Muscle of arm (tissue), 12 donors: ENCODE results near the gene NLRP12. TPM values are rescaled to one million over a fixed set of nuclear protein-coding genes. Genes with fewer than 3 reads are reported as not detected.
"Not testable (repeated sequence)": the region's sequence is repeated elsewhere in the genome, so short reads cannot be mapped to it uniquely, and the experiment has no call there.

Source experiments
- DNase-seq: peaks from one replicate; pipeline ENCODE4 v3.0.0-alpha.2; 2013
- polyA plus RNA-seq, 12 donors: library from polyadenylated mRNA; unstranded; fragments of 120-200 nt; gene quantifications; one replicate each; pipeline ENCODE4 v1.2.1, GENCODE V29; 2013; ENCODE audit not compliant: insufficient read length in 12 of 12

The NLRP12 gene
- polyA plus RNA-seq, 12 donors = 0.20 to 0.62 (median 0.32) TPM; not detected in 2

DNA sequence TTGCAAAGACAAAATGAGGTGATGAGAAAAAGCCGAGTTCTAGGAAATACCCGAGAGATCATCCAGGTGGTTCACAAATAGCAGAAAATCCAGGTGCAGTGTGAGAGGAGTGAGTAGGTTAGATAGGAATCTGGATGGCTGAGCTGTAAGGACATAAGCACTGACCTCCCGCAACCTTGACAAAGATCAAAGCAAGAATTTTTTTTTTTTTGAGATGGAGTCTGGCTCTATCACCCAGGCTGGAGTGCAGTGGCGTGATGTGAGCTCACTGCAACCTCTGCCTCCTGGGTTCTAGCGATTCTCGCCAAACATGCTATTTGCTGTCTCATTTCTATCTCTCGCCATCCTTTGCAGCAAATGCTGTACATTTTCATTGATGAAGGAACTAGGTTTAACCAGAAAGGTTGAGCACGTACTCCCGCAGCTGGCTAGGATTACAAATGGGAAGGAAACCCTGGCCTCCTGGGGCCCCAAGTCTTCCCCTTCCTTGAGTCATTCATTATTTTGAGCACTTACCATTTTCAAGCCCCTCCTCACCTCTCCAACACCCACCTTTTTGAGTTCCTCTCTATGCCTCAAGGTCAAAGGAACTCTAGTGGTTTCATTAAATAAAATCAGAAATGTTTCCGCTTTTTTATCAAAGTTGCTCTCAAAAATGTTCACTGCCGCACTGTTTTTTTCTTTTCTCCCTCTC, 38.8 kb downstream of the NLRP12 start:
- DNase-seq = no peak

DNA sequence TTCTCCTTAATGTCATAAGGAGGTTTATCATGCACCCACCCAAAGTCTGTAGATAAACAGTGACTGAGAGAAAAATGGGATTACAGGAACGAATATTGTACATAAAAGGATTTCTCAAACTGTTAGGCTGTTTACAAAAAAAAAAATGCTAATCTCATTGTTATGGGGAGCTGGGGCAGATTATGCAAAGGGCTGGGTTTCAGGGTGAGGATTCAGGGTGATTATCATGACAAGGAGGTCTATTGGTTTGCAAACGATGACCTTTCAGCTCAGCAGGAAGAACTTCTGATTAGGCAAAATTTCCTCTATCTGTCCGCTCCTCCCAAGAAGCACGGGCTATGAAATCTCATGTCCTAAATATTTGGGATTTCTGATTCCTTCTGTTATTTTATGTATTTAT, 41.4 kb downstream of the NLRP12 start:
- no peak for DNase-seq

DNA sequence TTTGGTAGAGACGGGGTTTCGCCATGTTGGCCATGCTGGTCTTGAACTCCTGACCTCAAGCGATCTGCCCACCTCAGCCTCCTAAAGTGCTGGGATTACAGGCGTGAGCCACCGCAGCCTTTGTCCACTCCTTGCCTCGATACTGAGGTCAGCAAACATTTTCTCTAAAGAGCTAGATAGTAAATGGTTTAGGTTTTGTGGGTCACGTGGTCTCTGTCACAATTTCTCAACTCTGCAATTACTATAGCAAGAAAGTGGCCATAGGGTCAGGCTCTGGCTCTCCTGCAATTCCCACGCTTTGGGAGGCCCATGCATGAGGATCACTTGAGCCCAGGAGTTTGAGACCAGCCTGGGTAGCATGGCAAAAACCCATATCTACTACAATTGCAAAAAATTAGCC, 42.8 kb downstream of the NLRP12 start:
- DNase-seq = not testable (repeated sequence)

DNA sequence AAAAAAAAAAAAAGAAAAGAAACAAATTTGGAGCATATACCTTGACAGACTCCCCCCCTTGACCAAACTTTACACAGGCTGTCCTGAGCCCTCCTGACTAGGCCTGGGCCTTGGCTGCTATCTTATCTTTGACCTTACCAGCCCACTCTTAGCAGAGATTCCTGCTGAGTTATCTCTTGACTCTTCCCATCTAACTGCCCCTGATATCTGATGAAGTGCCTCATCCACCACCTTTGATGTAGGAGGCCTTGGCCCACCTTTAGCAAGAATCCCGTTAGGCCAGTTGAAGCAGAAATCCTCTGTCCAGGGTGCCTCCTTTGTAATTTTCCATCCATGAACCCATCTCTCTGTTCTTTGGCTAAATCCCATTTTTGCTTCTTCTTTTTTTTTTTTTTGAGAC, 43.6 kb downstream of the NLRP12 start:
- DNase-seq = no peak

DNA sequence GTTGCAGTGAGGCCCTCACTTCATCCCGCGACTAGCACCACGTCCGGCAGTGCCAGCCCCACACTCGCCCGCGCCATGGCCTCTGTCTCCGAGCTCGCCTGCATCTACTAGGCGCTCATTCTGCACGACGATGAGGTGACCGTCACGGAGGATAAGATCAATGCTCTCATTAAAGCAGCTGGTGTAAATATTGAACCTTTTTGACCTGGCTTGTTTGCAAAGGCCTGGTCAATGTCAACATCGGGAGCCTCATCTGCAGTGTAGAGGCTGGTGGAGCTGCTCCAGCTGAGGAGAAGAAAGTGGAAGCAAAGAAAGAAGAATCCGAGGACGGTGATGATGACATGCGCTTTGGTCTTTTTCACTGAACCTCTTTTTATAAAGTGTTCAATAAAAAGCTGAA, 48.6 kb downstream of the NLRP12 start:
- no peak for DNase-seq

DNA sequence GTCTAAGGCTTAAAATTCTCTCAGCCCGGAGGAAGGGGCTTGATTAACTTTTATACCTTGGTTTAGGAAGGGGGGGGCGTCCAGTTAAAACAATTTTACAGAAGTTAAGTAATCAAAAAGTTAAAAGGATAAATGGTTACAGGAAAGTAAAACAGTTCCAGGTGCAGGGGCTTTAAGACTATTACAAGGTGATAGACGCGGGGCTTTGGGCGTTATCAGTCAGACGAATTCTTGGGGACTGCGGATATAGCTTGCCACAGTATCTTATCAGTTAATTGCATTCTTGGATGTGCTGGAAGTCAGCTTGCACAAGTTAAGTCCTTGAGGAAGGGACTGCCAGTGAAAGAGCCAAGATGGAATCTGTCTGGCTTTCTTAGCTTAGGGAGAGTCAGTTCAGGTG, 49.6 kb downstream of the NLRP12 start:
- not testable (repeated sequence) for DNase-seq

DNA sequence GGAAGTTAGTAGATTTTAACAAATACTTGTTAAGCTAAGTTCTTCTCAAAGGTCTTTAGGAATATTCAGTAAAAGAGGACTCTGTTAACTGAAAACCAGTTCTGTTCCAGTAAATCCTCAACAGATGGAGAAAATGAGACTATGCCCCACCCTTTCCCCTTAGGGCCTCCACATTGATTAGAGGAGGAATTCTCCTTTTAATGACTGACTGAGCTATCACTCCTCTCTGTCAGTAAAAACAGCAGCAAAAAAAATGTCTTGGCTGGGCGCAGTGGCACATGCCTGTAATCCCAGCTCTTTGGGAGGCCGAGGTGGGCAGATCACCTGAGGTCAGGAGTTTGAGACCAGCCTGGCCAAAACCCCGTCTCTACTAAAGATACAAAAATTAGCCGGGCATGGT, 50.1 kb downstream of the NLRP12 start:
- DNase-seq = no peak

DNA sequence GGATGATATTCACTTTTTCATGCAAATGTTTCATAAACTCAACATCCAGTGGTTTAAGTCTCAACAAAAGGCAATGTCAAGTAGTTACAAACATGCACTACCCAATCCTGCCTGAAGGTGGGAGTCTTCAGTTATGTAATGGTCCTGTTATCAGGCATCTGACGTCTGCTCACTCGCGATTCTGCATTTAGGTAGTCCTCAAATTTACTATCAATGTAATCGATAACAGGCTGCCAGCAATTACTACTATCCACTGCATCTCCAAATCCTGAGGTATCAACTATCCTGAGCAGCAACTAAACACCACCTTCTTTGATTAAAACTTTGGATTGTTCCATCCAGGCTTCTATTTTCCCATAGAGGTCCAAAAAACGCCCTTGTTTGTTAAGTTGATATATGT, 51.2 kb downstream of the NLRP12 start:
- peak; percentile 23 for DNase-seq

DNA sequence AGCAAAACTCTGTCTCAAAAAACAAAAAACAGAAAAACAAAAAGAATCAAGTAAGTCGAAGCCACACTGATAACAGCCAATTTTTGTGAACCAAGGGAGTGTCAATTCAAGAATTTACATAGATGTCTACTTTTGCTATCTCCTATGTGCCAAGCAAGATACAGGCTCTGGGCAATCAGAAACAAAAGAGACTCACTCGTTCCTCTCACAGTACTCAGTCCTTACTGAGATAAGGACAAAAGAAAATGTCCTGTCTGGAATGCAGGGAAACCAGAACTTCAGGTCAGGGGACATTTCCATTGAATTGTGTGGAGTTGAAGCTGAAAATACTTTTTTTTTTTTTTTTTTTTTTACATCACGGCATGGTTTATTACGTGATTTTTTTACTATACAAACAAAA, 53.0 kb downstream of the NLRP12 start:
- no peak for DNase-seq

DNA sequence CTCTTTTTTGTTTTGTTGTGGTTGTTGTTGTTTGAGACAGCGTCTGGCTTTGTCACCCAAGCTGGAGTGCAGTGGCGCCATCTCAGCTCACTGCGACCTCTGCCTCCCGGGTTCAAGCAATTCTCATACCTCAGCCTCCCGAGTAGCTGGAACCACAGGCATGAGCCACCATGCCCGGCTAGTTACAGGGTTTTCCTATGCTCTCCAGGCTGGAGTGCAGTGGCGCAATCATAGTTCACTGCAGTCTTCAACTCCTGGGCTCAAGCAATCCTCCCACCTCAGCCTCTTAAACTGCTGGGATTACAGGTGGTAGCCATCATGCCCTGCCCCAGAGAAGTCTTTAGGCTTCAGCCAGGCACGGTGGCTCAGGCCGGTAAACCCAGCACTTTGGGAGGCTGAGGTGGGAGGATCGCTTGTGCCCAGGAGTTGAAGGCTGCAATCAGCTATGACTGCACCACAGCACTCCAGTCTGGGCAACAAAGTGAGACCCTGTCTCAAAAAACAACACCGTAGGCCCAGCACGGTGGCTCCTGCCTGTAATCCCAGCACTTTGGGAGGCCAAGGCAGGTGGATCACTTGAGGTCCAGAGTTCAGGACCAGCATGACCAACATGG, 54.3 kb downstream of the NLRP12 start:
- not testable (repeated sequence) for DNase-seq

DNA sequence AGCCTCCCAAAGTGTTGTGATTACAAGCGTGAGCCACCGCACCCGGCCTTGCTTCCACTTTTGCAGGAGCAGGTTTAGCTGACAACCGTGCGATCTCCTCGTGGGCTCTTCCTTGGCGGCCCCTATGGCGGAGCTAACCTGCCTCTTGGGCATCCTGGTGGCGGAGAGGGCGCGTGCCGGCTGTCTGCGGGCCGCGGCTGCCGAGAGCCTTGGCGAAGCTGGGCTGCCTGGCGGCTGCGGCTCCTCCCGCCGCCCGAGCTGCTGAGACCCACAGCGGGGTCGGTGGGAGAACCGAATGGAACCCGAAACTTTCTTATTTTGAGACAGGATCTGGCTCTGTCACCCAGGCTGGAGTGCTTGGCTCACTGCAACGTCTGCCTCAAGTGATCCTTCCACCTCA, 55.7 kb downstream of the NLRP12 start:
- no peak for DNase-seq

DNA sequence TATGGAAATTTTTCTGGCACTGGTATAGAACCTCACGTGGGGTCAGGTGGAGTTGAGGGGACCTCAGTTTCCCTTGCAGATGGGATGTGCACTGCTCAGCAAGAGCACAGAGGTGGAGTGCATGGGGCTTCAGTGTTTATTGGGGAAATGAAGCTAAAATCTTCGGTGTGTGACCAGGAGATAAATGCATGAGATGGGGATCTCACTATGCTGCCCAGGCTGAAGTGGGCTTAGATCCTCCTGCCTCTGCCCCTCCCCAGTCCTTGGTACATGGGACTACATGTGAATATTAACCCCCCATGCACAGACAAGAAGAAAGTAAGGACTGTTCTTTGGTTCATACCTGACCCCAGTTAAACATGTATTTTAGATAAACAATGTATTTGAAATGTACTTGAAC, 65.1 kb downstream of the NLRP12 start:
- DNase-seq = not testable (repeated sequence)

Other genes with a start within 250 kb of the NLRP12 start
- gene DPRX, start 192.3 kb downstream of the NLRP12 start, polyA plus RNA-seq = under 1 TPM in 2 of 12 donors, not detected in 10; 0.32 to 0.37 TPM
- gene MYADM, start 43.6 kb upstream of the NLRP12 start, polyA plus RNA-seq = 1,000 to 10,000 TPM in 1 of 12 donors, 100 to 1,000 TPM in 11; 129 to 1,426 (median 184) TPM
- 1 to 10 TPM in 2 of 12 donors, under 1 TPM in 6, not detected in 4; 0.09 to 4.5 (median 0.21) TPM for gene PRKCG, start 57.9 kb upstream of the NLRP12 start, polyA plus RNA-seq
- under 1 TPM in 10 of 12 donors, not detected in 2; 0.14 to 0.34 (median 0.29) TPM for gene CACNG7, start 85.0 kb upstream of the NLRP12 start, polyA plus RNA-seq
- gene CACNG8, start 138.6 kb upstream of the NLRP12 start, polyA plus RNA-seq = 1 to 10 TPM in 3 of 12 donors, under 1 TPM in 7, not detected in 2; 0.29 to 1.4 (median 0.72) TPM
- 10 to 100 TPM in 11 of 12 donors, not detected in 1; 11.9 to 53.5 (median 26.8) TPM for gene CACNG6, start 167.3 kb upstream of the NLRP12 start, polyA plus RNA-seq
- gene VSTM1, start 239.6 kb upstream of the NLRP12 start, polyA plus RNA-seq = under 1 TPM in 3 of 12 donors, not detected in 9; 0.34 to 0.77 (median 0.37) TPM